ENCODE results near the gene ARSI.

The ARSI gene

GRCh38 chr5:150293091-150293941 is 9.4 kb downstream of the ARSI start:
- DNase-seq (ENCODE audit: low read depth in 2 of 2) = no peak

DNA sequence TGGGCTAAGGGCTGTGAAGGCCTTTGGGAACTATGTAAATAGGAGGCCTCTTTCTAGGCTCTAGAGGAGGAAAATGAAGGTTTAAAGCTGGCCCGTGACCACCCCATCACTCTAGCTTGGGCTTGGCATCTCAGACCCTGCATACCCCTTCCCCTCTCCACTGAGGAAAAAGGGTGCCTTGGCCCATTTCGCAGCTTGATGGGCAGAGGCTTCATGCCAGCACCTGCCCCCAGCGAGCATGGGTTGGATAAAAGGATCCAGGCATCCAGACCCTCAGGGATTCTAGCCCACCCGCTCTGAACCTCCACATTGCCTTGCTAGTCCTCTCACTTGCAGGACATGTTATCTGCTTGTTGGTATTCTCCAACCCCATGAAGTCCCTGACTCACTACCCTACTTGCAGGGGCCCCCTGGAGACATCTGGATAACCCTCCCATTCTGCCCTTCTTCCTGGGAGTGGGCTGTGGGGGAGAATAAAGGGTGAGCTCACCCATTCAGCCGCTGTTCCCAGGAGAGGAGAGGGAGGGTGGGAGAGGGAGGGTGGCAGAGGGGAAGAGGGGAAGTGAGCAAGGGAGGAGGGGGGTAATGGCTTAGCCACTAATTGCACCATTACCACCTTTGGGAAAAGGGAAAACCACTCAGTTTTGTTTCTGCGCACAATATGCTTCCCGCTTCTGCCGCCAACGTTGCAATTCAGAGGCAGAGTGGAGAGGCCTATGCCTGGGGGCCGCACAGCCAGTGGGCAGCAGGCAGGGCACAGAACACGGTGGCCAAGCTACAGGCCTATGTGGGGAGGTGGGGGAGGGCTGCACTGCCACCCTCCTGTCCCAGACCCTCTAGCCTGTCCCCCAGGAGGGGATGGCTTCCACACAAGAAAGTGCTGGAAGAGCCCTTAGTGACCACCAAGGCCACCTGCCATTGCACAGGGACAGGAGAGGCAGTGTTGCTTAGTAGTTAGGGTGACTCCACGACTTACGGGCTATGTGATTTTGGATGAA is 11.0 kb downstream of the ARSI start:
- DNase-seq (ENCODE audit: low read depth in 2 of 2) = no peak

DNA sequence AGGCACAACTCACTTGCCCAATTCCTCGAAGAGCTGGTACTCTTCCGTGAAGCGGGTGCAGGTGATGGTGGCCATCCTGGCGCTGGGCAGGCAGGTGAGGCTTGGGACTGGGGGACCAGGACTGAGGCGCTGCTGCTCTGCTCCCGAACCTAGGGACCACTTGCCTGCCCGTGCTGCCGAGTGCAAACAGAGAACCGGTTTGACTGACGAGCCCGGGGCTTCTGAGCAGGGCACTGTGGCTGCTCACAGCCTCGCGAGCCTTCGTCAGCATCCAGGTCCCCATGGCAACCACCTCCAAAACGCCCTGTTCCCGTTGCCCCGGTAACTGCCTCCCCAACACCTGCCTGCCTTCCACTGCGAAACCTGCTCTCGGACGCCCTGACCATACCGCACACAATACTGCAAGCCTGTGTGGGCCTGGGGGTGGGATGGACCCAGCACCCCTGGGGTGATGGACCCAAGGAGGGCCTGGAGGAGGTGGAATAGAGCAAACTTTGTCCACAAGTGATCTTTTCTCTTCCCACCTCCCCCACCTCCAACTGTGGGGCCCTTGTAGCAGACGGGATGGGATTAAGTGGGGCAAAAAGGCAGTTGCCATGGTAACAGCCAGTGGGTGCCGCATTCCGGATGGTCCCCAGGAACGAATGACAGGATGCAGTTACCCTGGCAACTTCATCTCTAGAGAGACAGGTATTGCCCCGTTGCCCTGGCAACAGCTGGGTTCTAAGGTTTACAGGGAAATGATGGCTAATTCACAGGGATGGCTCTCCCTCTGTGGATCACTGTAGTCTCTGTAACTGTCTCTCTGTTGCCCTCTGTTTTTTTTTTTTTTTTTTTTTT is 12.9 kb downstream of the ARSI start, which contains the start of gene CAMK2A:
CAMK2A (minus strand) TSS at position 223 of the 840 bp plus-strand sequence; CDS start at position 75, 148 bp downstream.
- DNase-seq (ENCODE audit: low read depth in 2 of 2) = no peak

- no peak for DNase-seq (ENCODE audit: low read depth in 2 of 2)
Measured at GRCh38 chr5:150288791-150289190, 13.9 kb downstream of the ARSI start.

DNA sequence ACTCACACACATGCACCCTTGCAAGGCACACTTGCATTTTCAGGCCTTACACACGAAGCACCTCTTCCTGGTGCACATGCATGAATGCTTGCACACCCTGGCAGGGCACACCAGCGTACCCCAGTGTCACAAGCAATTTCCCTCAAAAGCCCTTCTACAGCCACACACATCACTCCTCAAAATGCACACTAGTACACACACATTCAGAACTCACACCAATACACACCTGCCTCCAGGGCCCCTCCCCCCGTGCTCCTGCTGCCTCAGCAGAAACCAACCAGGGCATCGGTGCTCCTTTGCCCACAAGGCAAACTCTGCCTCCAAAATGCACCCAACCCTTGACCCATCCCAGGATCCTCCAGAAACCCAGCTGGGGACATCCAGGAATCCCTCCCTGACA is 14.3 kb downstream of the ARSI start:
- no peak for DNase-seq (ENCODE audit: low read depth in 2 of 2)

GRCh38 chr5:150286820-150287219 is 15.9 kb downstream of the ARSI start:
- DNase-seq (ENCODE audit: low read depth in 2 of 2) = no peak

DNA sequence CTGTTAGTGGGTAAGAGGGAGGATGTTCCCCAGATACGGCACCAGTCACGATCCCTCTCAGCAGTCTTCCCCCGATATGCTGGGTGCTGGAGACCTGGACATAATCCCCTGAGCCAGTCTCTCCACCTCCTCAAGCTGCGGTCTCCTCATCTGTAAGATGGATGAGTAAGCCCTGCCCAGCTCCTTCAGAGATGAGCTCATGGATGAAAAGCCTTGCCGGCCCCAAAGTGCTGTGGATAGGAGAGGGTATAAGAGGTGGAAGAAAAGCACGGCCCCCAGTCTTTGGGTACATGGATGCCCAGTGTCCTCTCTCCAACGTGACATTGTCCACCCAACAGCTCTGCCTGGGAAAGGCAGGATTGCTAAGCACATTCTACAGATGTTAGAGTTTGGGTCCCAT is 17.6 kb downstream of the ARSI start:
- DNase-seq (ENCODE audit: low read depth in 2 of 2) = no peak

GRCh38 chr5:150284311-150284710 is 18.4 kb downstream of the ARSI start:
- peak in 1 of 2 donors; percentile 4 for DNase-seq (ENCODE audit: low read depth in 2 of 2)

DNA sequence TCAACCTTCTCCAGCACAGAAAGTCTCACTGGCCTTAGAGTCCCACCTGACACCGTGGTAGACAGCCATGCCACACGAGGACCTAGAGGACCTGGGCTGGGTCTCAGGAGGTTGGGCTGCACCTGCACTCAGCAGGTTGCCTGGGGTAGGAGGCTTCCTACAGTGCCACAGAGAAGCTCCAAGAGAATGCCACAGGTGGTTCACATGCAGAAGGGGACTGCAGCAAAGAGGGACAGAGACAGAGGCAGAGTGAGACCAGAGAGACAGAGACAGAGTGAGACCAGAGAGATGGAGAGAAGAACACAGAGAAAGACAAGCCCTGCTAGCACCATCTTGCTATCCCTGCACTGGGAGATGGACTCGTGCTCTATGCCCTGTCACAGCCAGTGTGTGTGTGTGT is 18.8 kb downstream of the ARSI start:
- DNase-seq (ENCODE audit: low read depth in 2 of 2) = no peak

DNA sequence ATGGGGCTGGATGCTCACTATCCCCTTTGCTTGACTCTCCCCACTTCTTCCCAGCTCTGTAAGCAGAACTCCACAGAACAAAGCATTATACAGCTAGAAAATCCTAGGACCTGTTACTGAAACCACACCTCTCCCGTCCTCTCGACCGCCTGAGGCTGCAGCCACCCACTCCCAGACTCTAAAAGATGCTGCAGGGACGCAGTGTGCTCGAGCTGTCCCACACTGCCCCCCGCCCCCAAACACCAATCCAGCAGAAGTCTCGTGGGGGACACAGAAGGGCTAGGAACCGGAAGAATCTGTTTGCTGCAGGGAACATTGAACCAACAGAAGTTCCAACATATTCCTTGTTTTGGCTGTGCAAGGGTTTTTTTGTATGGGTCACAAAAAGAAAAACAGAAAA is 20.7 kb downstream of the ARSI start:
- DNase-seq (ENCODE audit: low read depth in 2 of 2) = no peak

GRCh38 chr5:150279330-150280020 is 23.2 kb downstream of the ARSI start:
- DNase-seq (ENCODE audit: low read depth in 2 of 2) = no peak

DNA sequence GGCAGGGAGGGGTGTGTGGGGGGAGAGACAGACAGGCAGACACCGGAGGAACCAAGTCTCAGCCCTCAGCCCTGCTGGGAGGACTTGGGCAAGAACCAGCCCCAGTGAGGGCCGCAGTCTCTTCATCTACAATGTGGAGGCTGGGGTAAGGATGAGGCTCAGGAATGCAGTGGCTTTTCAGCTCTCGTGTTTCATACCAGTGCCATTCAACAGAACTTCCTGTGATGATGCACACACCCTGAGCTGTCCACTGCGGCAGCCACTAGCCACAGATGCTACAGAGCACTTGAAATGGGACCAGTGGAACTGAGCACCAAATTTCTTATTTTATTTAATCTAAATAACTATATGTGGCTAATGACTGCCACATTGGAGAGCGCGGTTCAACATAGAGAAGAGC is 23.8 kb downstream of the ARSI start:
- no peak for DNase-seq (ENCODE audit: low read depth in 2 of 2)

DNA sequence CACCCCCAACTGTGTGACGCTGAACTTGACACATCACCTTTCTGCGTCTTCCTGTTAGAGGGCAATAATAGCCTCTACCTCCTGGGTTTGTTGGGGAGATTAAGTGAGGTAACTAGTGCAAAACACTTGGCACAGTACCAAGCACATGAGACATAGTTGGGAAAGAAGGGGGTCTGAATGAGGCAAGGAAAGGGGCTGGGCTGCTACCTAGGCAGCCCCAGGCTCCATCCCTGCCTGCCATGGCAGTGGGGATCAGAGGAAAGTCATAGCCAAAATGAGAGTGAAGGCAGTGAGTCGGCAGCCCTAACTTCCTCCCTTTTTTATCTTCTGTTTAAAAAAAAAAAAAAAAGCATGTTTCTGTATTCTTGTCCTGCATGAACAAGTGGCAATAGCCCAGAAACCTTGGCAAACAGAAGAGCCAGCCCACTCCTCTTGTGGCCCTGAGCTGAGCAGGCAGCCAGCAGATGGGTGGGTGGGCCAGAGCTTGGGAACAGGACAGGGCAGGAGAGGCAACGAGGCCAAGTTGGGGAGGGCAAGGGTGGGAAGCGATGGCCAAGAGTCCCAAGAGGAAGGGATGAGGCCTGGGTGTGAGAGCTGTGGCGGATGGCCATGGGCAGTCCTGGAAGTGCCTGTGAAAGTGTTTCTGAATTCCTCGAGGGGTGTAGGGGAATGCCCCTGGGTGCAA is 24.5 kb downstream of the ARSI start:
- DNase-seq (ENCODE audit: low read depth in 2 of 2) = no peak

- DNase-seq (ENCODE audit: low read depth in 2 of 2) = no peak
Measured at GRCh38 chr5:150277043-150277442, 25.7 kb downstream of the ARSI start.

GRCh38 chr5:150274811-150275210 is 27.9 kb downstream of the ARSI start:
- no peak for DNase-seq (ENCODE audit: low read depth in 2 of 2)

- DNase-seq (ENCODE audit: low read depth in 2 of 2) = no peak
Measured at GRCh38 chr5:150272531-150272930, 30.2 kb downstream of the ARSI start.

- no peak for DNase-seq (ENCODE audit: low read depth in 2 of 2)
Measured at GRCh38 chr5:150271923-150272322, 30.8 kb downstream of the ARSI start.

GRCh38 chr5:150271296-150271692 is 31.4 kb downstream of the ARSI start:
- no peak for DNase-seq (ENCODE audit: low read depth in 2 of 2)

DNA sequence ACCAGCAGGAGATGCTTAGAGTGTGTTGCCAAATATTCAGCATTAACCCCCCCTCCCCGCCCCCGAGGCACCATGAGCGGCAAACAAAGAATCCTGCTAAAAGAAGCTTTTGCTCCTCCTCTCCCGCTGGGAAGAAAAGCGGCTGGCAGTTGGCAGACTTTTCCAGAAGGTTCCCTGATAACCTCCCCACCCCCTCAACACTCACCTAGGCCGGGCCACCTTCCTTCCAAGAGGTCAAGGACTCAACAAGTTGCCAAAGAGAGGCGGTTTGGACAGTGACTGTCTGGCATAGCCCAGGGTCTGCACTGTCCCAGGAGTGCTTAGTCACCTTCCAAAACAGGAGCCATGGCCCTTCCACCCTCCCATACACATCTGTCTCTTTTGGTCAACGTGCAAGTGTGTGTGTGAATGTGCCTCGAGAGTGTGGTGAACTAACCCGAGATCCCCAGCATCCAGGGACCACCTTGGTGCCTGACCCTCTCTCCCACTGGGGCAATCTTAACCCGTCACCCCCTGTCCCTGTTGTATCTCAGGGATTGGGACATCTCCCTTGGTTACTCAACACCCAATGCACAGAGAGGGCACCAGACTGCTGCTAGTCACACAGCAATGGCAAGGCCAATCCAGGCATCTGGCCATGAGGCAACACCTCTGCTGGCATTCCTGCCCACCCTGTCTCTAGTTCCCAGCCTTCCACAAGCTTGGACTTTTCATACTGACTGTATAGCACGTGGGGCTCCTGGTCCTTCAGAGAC is 32.0 kb downstream of the ARSI start:
- no peak for DNase-seq (ENCODE audit: low read depth in 2 of 2)

GRCh38 chr5:150266871-150267291 is 35.8 kb downstream of the ARSI start:
- no peak for DNase-seq (ENCODE audit: low read depth in 2 of 2)
